ENCODE results near the gene SHC3.

SHC3 gene

DNA sequence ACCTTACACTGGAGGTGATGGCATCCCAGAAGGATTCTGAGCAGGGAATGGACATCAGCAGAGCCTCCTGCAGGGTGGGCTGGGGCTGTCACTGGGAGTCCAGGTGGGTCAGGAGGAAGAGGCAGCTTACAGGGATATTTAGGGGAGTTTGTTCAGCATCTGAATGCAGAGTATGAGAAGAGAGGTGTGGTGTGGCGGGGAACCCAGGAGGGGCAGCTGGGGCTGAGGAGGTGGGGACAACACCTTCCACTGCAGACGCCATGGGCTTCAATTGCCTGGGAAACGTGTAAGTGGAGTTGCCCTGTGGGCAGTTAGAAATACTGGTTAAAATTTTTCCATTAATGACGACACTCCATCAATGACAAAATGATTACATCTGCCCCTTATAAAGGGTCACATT lies 153.9 kb downstream of the SHC3 start:
- DNase-seq (ENCODE audit: low read depth in 2 of 2) = no peak

DNA sequence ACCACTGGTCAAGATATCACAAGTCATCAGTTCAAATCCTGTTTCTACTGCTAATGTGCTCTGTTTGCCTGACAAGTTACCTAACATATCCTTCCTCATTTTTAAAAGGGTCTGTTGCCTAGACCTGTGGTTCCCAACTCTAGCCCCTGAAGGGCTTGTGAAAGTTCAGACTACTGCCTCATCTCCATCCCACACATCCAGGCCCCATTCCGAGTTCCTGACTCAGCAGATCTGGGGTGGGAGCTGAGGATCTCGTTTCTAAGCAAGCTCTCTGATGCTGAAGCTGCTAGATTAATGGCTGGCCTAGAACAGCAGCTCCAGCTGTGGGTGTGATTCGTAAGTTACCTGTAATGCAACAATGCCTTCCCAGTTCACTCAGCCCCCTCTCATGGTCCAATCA lies 154.9 kb downstream of the SHC3 start:
- no peak for DNase-seq (ENCODE audit: low read depth in 2 of 2)

DNA sequence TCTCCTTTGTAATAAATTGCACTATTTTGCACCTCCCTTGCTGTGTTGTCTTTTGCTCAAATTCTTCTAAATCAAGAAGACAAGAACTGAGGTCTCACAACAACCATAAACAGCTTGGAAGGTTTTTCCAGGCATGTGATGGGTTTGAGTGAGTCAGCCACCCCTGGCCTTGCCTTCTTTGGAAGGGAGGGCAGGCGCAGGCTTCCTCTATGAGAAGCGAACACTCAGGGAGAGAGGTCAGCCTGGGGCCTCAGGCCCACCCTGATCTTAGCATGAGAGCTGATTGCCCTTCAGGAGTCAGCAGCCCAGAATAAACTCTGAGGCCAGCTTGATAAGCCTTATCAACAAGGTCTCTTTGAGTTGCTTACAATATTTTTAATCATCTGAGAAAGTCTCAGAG lies 155.7 kb downstream of the SHC3 start:
- DNase-seq (ENCODE audit: low read depth in 2 of 2) = no peak

DNA sequence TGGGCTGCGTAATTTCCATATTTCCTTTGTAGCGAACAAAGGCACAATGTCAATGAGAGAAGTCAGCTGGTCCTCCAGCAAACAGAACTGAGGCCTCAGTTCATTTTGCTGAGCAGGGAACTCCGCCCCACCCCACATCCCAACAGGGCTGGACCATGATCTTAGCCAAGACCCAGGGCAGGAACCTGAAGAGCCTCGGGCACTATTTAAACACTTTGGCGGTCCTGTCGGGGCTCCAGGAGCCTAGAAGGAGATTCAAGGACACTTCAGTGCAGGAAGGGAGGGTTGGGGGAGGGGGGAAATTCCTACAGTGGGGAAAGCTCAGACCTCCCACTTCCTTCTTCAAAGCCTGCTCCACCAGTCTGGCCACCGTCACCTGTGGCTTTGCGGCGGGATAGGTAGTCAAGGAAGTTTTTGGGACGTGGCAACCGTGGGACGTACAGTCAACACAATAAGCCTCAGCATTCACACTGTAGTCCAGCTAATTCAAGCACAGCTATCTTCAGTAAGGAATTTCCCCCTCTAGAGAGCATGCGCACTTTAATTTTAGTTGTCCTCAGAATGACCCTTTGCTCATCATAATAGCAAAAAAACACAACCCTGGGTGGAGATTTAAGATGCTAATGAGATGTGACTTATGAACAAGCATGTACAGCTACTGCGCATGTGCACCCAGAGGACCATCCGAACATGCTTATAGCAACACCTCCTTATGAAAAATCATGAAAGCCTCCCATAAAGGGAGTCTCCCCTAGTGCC lies 156.4 kb downstream of the SHC3 start:
- no peak for DNase-seq (ENCODE audit: low read depth in 2 of 2)

DNA sequence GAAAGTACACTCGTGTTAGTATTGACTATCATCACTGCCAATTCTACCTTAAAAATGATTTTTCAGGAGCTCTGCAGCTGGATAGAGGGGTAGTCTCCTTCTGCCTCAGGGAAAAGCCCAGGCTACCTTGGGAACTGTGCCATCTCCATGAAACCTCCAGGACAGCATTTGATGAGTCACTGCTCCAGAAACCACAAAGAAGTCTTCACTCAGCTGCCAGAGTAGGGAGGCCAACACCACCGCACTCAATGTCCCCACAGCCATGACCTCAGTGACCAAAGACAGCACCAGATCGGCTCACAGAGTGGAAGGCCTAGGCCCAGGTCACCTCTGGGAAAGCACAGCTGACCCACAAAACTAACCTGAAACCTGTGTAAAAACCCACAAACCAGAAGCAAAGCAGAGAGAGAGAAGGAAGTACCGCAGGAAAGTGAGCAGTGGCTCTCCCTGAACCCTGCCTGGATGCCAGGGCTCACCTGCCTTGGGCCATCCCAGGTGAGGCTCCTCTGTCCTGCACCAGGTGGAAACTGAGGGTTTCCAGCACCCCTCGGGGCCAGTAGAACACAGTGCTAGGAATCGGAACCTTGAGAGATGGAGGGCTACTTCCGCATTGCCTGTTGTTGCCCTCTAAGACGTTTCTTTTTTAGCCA lies 157.3 kb downstream of the SHC3 start:
- no peak for DNase-seq (ENCODE audit: low read depth in 2 of 2)

DNA sequence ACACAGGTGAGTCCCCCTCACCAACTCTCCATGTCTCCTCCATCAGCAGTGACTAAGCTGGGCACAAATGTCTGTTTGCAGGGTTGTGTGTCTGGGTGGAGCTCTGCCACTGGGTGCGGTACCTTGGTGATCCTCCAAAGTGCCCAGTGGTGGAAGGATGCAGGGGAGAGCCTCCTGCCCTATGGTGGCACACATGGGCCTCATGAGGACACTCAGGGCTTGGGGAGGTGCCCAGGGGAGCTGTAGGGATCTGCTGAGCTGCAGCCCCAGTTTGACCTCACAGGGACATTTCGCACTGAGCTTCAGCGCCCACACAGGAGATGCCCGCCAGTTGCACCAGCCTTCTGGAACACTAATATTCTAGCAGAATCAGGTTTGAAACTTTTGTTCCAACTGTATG lies 157.9 kb downstream of the SHC3 start:
- no peak for DNase-seq (ENCODE audit: low read depth in 2 of 2)

DNA sequence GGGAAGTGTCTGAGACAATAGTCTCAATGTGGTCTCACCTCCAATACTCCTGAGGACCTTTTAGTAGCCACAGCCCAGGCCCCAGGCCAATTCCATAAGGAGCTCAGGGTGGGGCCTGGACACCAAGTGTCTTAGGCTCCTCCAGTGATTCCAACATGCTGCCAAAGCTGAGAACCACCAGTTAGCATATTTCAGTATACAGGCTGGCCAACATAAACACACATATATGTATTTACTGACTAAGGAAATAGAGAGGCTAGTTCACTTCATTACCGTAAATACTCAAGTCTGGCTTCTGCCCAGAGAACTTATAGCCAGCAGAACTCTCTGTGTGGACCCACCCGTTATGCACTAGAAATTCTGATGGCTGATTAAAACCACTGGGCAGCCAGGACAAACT lies 163.3 kb downstream of the SHC3 start:
- DNase-seq (ENCODE audit: low read depth in 2 of 2) = no peak

DNA sequence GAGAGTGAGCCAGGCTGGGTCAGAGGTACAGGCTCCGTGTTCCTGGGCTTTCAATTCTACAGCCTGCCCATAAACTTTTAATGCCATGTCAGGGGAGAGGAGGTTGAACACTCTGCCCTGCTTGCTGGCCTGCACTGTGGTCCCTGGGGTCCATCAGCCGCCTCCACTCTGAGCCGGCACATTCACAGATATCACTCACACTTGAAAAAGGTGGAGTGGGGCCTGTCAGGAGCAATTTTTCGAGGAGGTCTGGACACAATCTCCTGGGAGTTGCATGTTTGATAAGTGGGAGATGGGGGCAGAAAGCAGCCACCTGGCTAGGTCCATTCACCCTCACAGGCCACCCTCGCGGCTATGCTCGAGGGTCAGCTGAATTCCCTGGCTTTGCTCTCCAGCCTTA lies 164.5 kb downstream of the SHC3 start:
- no peak for DNase-seq (ENCODE audit: low read depth in 2 of 2)

DNA sequence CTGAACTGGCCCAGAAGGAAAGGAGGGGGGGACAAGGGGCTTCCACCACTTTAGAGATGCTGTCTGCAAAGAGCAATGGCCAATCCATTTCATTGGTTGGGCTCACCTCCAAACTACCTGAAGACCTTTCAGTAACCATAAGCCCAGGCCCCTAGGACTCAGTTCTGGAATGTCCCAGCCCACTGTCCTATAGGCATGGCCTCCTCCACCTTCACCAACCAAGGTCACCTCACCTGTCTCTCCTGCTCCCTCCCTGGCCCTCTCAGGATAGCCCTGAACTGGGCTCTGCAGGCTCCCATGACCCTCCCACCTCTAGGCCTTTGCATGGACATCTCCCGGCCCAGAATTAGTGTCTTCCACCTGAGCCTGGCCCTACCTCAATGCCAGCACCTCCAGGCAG lies 165.0 kb downstream of the SHC3 start:
- DNase-seq (ENCODE audit: low read depth in 2 of 2) = no peak

DNA sequence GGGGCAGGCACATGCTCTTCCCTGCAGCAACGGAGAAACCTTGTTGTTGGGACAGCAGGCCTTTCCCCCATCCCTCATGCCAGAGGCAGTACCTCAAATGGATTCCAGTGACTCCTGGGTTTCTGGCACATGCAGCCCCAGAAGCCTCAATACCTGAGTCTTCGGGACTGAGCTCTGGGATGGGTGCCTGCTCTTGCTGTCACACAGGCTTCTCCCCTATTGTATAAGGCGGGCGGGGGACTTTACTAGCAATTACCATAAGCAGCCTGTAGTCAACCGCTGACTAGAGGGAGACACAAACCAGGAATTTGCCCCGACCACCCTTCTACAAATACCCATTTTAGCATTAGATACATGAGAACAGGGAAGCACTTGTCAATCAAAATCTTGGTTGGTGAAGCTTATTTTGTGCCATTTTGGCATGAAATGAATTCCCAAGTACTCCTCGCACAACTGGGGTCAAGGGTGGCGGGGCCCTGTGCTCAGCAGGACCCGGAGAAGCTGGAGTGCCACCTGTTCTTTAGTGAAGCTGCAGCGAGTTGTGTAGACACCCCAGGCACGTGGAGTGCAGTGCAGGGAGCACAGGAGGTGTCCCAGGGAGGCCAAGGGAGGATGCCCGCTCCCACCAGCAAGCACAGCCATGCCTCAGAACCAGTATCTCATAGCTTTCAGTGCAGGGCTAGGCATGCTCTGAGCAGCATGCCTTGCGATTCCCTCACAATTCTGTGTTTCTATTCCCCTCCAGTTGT lies 166.2 kb downstream of the SHC3 start:
- no peak for DNase-seq (ENCODE audit: low read depth in 2 of 2)

DNA sequence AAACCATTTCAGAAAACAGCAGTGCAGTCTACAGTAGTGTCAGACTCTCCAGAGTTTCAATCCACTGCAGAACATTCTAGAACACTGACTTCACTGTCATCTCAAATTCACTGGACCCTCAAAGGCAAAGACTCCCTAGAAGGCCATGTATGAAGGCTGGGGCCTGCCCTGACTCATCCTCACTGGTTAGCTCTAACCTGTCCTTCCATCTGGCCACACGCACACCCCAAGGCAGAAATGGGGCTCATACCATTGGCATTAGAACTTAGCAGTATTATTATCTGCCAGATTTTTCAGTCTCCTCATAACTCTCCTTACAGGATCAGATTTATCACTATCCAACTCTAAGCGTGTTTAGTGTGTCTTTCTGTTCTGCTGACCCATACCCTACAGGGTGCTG lies 166.9 kb downstream of the SHC3 start:
- DNase-seq (ENCODE audit: low read depth in 2 of 2) = no peak

DNA sequence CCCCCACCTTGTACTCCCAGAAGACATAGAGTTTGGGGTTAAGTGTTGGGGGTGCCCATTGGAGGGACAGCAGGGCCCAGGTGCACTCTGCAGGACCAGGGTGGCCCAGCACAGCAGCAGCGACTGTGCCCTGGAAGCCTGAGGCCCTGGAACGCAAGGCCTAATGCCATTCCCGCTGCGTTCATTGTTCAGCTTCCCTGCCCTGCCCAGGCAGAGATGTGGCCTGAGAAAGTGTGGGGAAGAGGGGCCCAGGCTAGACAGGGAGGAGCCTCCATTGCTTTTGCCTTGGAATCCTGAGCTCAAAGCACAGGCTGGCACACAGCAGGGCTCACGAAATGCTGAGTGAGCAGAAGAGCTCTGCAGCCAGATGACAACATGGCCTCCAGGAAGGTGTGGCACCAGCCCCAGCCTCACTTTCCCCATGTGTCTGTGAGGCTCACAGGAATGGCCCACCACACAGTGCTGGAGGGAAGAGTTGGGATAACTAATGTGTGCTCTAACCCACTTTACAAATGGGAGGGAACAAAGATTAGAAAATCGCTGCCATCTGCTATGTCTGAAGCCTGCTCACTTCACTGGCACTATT lies 168.0 kb downstream of the SHC3 start:
- DNase-seq (ENCODE audit: low read depth in 2 of 2) = no peak

DNA sequence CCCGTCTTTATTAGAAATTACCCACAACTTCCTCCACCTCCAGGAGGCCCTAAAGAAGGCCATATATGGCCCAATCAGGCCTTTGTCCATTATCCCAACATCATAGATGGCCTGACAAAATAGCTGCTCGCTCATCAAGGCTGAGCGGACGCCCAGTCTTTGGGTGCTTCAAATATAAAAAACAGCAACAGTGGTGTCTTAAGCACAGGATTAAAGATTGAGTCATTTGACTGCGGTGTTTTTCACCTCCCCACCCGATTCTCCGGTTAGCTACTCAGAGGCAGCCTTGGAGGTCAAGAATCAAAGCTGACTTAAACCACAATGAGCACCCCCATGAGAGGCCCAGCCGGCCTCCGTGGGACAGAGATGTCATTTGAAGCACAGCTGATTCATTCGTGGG lies 168.6 kb downstream of the SHC3 start:
- no peak for DNase-seq (ENCODE audit: low read depth in 2 of 2)

DNA sequence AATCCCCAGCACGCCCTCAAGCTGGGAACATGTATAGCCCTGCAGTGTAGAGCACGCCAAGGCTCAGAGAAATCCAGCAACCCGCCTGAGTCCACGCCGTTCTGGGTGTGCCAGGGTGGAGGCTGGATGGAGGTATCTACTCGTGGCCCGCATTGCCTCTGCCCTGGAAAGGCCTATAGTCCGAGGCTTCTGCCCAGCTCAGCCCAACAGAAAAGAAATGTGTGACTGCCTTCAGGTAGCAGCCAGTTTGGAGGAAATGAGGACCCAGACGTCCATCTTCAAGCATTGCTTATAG lies 169.1 kb downstream of the SHC3 start:
- no peak for DNase-seq (ENCODE audit: low read depth in 2 of 2)

DNA sequence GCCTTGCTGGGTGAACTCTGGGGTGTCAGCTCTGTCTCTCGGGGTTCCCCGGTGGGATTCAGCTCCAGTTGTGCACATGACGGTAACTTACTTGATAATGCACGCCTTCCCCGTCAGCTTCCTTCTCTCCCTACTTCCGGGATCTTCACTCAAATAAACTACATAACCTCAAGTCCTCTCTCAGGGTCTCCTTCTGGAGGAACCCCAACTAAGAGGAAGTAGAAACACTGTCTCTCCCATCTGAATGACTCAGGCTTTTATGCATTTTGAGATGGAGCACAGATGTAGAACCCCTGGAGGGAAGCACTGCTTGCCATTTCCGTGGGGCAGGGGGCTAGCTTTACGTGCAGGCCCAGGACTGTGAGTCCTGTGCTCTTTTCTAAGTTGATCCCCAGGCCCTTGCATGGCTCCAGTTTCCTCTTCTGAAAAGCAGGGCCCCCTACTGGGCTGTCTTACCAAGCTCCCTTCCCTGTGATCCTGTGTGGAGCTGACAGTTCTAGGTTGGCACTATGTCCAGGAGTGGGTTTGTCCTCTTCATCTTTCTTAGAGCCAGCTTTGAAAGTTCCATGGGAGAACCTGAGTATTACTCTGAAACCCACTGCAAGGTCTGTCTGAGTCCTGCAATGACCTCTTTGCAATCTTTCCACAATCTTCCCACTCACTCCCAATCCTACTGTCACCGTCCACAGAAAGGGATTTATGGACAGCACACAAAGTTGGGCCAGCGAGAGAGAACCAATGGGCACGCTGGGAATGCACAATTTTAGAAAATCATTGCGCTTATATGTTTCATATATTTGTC lies 169.7 kb downstream of the SHC3 start:
- no peak for DNase-seq (ENCODE audit: low read depth in 2 of 2)

DNA sequence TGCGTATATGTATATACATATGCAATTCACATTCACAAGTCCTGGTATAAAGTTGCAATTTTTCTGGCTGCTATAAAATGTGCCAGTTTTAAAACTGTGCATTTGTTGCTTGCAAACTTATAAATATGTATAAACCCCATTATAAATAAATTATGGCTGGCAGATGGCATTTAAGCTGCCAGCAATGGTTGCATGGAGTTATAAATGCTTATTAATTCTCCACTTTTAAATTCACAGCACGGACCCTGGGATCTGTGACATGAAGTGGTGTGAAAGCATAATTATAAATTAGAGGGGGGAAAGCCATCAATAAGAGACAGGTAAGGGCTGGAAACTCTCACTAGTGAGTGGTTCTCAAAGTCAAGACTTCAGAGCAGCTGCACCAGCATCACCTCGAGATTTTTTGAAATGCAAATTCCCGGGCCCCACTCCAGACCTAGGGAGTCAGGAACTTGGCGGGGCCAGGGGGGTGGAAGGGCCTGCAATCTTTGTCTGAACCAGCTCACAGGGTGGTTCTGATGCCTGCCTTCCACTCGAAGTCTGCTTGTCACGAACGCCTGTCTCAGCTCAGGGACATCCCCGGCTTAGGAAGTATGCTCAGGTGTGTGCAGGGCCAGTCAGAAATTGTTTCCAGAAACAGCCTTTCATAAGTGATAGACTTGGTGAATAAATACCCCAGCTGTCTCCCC lies 170.4 kb downstream of the SHC3 start:
- DNase-seq (ENCODE audit: low read depth in 2 of 2) = no peak

DNA sequence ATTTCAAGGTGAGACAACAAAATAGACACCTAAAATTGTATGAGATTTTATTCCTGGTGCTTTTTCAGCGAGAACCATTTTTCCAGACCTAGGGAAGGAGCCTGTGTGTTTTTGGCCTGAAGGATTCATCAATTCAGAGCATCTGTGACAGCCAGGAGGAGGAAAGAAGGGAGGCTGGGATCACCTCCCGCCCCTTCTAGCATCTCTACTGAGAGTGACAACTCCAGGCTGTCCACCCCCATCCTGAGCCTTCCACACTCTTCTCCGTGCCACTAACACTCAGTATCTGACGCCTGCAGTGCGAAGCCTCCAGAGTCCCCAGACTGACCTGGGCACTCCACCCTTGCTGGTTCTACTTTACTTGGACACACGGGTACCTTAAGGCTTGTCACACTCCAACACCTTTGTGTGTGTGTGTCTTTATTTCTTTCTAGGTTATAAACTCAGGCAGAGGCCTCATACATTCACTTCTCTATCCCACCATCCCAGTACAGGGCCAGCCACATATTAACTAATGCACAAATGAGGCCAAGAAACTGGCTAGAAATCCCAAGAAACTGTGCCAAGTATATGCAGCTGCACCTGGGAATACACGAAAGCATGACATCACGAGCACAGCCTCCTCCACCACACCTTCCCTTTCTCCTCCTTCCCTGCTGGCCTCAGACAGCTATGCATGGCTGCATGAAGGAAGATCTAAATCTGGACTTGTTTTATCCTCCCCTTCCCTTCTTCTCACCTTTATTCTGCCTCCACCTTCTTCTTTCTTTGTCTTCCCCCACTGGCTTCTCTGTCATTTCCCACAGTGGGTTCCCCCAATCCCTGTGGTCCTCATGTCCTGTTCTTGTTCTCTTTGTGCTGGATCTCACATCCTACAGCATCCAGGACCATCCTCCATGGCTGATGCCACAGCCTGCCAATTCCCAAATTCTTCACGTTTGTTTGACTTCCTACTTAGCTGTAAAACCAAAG lies 171.3 kb downstream of the SHC3 start:
- DNase-seq (ENCODE audit: low read depth in 2 of 2) = no peak

DNA sequence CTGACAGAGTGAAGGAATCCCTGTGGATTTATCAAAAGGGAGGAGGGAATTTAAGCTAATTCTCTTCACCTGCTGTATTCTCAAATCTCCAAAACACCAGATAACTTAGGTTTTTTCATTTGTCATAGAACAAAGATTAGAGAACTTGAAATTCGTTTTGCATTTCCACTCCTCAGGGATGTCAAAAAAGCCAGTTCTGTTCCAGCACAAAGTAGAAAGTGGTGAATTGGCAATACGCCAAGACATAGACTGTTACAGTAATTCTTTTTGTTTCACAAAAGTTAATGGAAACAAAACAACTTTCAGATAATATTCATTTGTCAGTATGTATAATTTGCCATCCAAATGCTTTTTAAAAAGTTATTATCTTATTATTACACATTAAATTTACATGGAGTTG lies 172.4 kb downstream of the SHC3 start:
- DNase-seq (ENCODE audit: low read depth in 2 of 2) = no peak

DNA sequence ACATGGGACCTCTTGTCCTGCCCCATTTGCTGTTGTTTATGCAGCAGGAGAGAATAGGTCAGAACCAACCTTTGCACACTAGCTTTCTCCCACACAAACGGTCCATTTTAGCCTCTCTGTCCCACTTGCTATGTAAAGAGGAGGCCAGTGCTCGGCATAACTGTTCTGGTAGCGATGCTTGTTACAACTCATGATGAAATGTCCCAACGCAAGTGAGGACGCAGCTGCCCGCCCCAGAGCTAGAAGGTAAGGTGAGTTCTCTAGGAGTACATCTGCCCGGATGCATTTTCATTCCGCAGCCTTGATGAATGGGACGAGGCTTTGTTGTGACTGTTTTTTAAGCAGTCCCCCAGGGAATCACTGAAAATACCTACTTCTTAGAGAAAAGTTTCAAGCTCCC lies 173.3 kb downstream of the SHC3 start:
- DNase-seq (ENCODE audit: low read depth in 2 of 2) = no peak

DNA sequence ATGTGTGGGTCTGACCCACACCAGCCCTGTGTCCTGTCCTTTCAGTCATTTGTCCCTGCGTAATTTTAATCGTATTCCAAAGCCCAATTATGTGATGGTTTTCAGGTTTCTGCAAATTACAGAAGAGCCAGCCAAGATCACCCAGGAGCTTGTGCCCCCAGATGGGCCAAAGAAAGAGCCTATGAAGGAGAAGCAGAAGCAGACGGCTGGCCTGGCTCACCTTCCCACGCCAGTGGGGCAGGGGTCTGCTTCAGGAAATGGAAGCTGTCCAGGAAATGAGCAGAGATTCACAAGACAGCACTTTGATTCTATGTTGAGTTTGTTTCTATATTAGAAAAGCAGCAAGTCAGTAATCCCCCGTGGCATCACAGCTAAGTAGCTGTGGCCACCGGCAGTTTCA lies 175.6 kb downstream of the SHC3 start:
- no peak for DNase-seq (ENCODE audit: low read depth in 2 of 2)

Data from stimulated activated CD8-positive, alpha-beta memory T cell treated with anti-CD3 and anti-CD28 coated beads, Interleukin-15, amount 100 ng/mL, for 4 hours (primary cell).